ENCODE measurements around the gene CAMKK2.

The CAMKK2 gene

GRCh38 chr12:121250359-121250758 is 46.1 kb downstream of the CAMKK2 start:
- no peaks in the 10 kb centered on the region for H3K79me2 ChIP-seq (ENCODE audit: insufficient read depth, low read length)
- no peaks in the 10 kb centered on the region for H3K4me1 ChIP-seq (ENCODE audit: insufficient read depth, low read length, poor library complexity, severe bottlenecking)
- H3K9me2 ChIP-seq (replicated peaks; ENCODE audit: low read depth, low read length): no peaks in the 10 kb centered on the region
- H3K4me2 ChIP-seq (ENCODE audit: low read depth, low read length, poor library complexity, severe bottlenecking): no peak overlapping the region
- no peaks in the 10 kb centered on the region for H3F3A ChIP-seq (ENCODE audit: low read depth)
- H2AFZ ChIP-seq (ENCODE audit: low read length): no peak overlapping the region
- H3K9ac ChIP-seq (ENCODE audit: low read depth, low read length, poor library complexity, severe bottlenecking): no peak overlapping the region
- H3K4me3 ChIP-seq (ENCODE audit: low read length, poor library complexity, severe bottlenecking): no peak overlapping the region
- no peaks in the 10 kb centered on the region for H4K20me1 ChIP-seq (ENCODE audit: insufficient read depth, low read length, poor library complexity, severe bottlenecking)
- no peak for TF ChIP-seq EZH2phosphoT487 (IDR thresholded peaks at IDR 0.05; ENCODE audit: borderline replicate concordance)
- no peak for TF ChIP-seq CTCF (conservative IDR thresholded peaks at IDR 0.05; ENCODE audit: low read length)
- no peaks in the 10 kb centered on the region for H3K27me3 ChIP-seq (ENCODE audit: insufficient read depth, low read length, poor library complexity, severe bottlenecking)
- H3K9me3 ChIP-seq (ENCODE audit: insufficient read depth, low read depth, low read length): no peaks in the 10 kb centered on the region
- peaks cover 36% of the 10 kb centered on the region; the same call in 1 of the 2 replicates for H3K36me3 ChIP-seq (ENCODE audit: insufficient read depth, low read length)

- H3K27me3 ChIP-seq (ENCODE audit: insufficient read depth, low read length, poor library complexity, severe bottlenecking): no peaks in the 10 kb centered on the region
- TF ChIP-seq EZH2phosphoT487 (IDR thresholded peaks at IDR 0.05; ENCODE audit: borderline replicate concordance): no peak
- H3K4me3 ChIP-seq (ENCODE audit: low read length, poor library complexity, severe bottlenecking): no peak overlapping the region
- no peaks in the 10 kb centered on the region for H3F3A ChIP-seq (ENCODE audit: low read depth)
- H4K20me1 ChIP-seq (ENCODE audit: insufficient read depth, low read length, poor library complexity, severe bottlenecking): no peaks in the 10 kb centered on the region
- H3K4me1 ChIP-seq (ENCODE audit: insufficient read depth, low read length, poor library complexity, severe bottlenecking): no peaks in the 10 kb centered on the region
- no peaks in the 10 kb centered on the region for H3K9me3 ChIP-seq (ENCODE audit: insufficient read depth, low read depth, low read length)
- no peak overlapping the region for H3K4me2 ChIP-seq (ENCODE audit: low read depth, low read length, poor library complexity, severe bottlenecking)
- no peak overlapping the region for H2AFZ ChIP-seq (ENCODE audit: low read length)
- H3K9me2 ChIP-seq (replicated peaks; ENCODE audit: low read depth, low read length): no peaks in the 10 kb centered on the region
- H3K79me2 ChIP-seq (ENCODE audit: insufficient read depth, low read length): no peaks in the 10 kb centered on the region
- peaks cover 26% of the 10 kb centered on the region; the same call in 1 of the 2 replicates for H3K36me3 ChIP-seq (ENCODE audit: insufficient read depth, low read length)
- H3K9ac ChIP-seq (ENCODE audit: low read depth, low read length, poor library complexity, severe bottlenecking): no peak overlapping the region
Measured at GRCh38 chr12:121248622-121249021, 47.9 kb downstream of the CAMKK2 start.

- Histone ChIP-seq H3K4me2 (ENCODE audit: low read depth, low read length, poor library complexity, severe bottlenecking) (no peak overlapping the region), H3K36me3 (ENCODE audit: insufficient read depth, low read length) (peaks cover 12% of the 10 kb centered on the region; the same call in 1 of the 2 replicates), H3K27me3 (ENCODE audit: insufficient read depth, low read length, poor library complexity, severe bottlenecking) (no peaks in the 10 kb centered on the region), H3K4me3 (ENCODE audit: low read length, poor library complexity, severe bottlenecking) (no peak overlapping the region), H4K20me1 (ENCODE audit: insufficient read depth, low read length, poor library complexity, severe bottlenecking) (no peaks in the 10 kb centered on the region), H3F3A (ENCODE audit: low read depth) (no peaks in the 10 kb centered on the region), H3K4me1 (ENCODE audit: insufficient read depth, low read length, poor library complexity, severe bottlenecking) (no peaks in the 10 kb centered on the region), H2AFZ (ENCODE audit: low read length) (no peak overlapping the region), H3K79me2 (ENCODE audit: insufficient read depth, low read length) (no peaks in the 10 kb centered on the region), H3K9ac (ENCODE audit: low read depth, low read length, poor library complexity, severe bottlenecking) (no peak overlapping the region), H3K9me2 (replicated peaks; ENCODE audit: low read depth, low read length) (no peaks in the 10 kb centered on the region), H3K9me3 (ENCODE audit: insufficient read depth, low read depth, low read length) (no peaks in the 10 kb centered on the region)
- TF ChIP-seq CTCF (conservative IDR thresholded peaks at IDR 0.05; ENCODE audit: low read length): no peak
- TF ChIP-seq EZH2phosphoT487 (IDR thresholded peaks at IDR 0.05; ENCODE audit: borderline replicate concordance): no peak
Measured at GRCh38 chr12:121246893-121247557, 49.5 kb downstream of the CAMKK2 start.

GRCh38 chr12:121245951-121246350 is 50.6 kb downstream of the CAMKK2 start:
- TF ChIP-seq CTCF (conservative IDR thresholded peaks at IDR 0.05; ENCODE audit: low read length): no peak
- no peak for TF ChIP-seq EZH2phosphoT487 (IDR thresholded peaks at IDR 0.05; ENCODE audit: borderline replicate concordance)
- H4K20me1 ChIP-seq (ENCODE audit: insufficient read depth, low read length, poor library complexity, severe bottlenecking): no peaks in the 10 kb centered on the region
- no peaks in the 10 kb centered on the region for H3K27me3 ChIP-seq (ENCODE audit: insufficient read depth, low read length, poor library complexity, severe bottlenecking)
- H3F3A ChIP-seq (ENCODE audit: low read depth): no peaks in the 10 kb centered on the region
- H3K4me1 ChIP-seq (ENCODE audit: insufficient read depth, low read length, poor library complexity, severe bottlenecking): peaks cover 8% of the 10 kb centered on the region
- no peak overlapping the region for H3K9ac ChIP-seq (ENCODE audit: low read depth, low read length, poor library complexity, severe bottlenecking)
- H3K36me3 ChIP-seq (ENCODE audit: insufficient read depth, low read length): peaks cover 12% of the 10 kb centered on the region; the same call in 1 of the 2 replicates
- H3K79me2 ChIP-seq (ENCODE audit: insufficient read depth, low read length): no peaks in the 10 kb centered on the region
- H3K4me3 ChIP-seq (ENCODE audit: low read length, poor library complexity, severe bottlenecking): no peak overlapping the region
- H3K9me2 ChIP-seq (replicated peaks; ENCODE audit: low read depth, low read length): no peaks in the 10 kb centered on the region
- H2AFZ ChIP-seq (ENCODE audit: low read length): no peak overlapping the region
- H3K9me3 ChIP-seq (ENCODE audit: insufficient read depth, low read depth, low read length): no peaks in the 10 kb centered on the region
- H3K4me2 ChIP-seq (ENCODE audit: low read depth, low read length, poor library complexity, severe bottlenecking): no peak overlapping the region
